Measurements from ENCODE around the gene IPO13.

IPO13 gene

GRCh38 chr1:44012404-44012803, 65.7 kb downstream of the IPO13 start:
- DNase-seq (ENCODE audit: low spot score): no peak

DNA sequence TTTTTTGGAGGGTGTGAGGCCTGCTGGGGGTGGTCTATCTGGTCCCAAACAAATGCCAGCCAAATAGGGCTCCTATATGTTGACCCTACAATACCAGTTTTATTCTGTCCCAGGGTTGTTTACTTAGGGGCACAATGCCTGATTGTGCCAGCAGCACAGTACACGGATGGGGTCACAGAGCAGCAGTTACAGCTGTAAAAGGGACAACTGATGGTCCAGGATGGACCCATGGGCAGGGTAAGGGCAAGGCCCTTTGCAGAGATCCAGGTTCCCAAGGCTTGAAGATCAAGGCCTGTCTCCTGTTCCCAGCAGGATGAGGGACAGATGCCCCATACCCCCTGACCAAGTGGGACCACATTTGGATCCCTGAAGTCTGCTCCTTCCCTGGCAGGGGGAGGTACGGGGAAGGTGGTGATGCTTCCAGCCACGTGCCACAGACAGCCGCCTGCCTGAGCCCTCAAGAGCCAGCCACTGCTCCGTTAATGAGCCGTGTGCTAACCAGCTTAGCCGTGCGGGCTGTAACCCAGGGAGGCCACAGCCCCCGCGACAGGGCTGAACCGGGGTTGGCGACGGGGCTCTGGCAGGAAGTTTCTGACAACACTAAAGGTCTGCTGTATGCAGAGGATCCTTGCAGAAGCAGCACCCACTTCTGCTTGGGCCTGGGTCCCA, 66.3 kb downstream of the IPO13 start:
- DNase-seq (ENCODE audit: low spot score): no peak

- no peak for DNase-seq (ENCODE audit: low spot score)
Observed at GRCh38 chr1:44013949-44014348, 67.2 kb downstream of the IPO13 start.

- no peak for DNase-seq (ENCODE audit: low spot score)
Observed at GRCh38 chr1:44014365-44015104, 67.8 kb downstream of the IPO13 start.

DNA sequence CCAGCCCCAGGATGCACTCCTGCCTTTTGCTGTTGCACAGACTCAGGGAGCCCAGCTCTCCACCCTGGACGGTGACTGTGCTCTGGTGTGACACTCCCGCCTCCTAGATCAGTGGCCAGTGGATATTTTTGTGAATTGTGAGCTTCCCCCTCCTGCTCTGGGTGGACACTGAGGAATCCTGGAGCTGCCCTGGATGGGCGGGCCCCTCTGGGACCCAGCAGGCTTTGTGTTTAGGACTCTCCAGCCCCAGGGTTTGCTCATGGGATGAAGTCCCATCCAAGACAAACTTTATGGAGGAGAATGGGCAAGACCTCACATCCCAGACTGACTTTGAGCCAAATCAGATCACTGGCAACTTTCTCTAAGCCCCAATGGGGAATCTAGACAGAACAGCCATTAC, 68.5 kb downstream of the IPO13 start:
- DNase-seq (ENCODE audit: low spot score): no peak

DNA sequence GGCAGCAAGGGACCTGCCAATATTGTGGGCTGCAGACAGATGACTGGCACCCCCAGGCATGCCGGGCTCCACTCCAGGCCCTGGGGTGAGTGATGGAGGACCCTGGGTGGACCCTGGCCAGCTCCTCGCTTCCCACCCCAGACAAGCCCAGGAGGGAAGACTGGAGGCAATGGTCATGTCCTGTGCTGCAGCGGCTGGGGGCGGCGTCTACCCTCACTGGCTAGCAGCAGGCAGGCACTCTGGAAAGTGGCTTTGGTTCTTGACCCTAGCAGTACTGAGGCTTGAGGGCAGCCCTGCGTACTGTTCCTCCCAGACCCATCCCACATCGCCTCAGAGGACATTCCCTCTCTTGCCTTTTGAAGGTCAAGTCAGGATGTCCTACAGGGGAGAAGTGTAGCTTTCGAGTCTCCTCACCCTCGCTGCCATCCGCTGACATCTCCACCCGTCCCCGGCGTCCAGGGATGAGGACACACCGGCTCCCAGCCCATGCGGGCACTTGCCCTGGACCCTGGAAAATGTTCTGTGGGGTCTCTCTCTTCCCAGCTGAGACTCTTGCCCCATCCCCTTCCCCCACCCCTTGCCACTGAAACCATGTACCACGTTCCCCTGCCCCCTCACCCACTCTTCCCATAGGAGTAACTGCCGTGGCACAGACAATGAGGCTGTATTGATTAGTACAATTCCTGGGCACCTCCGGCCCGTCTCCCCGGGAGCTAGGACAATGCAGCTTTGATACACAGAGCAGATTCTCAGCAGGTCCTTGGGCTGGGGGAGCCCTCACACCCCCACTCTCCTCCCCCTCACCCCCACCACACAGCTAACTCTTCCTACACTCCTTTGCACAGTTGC, 69.5 kb downstream of the IPO13 start:
- DNase-seq (ENCODE audit: low spot score): no peak

- no peak for DNase-seq (ENCODE audit: low spot score)
Observed at GRCh38 chr1:44016890-44017400, 70.2 kb downstream of the IPO13 start.

All from HuH-7.5 (cell line).